Immature natural killer cell (primary cell): ENCODE measurements around the gene IGFBP3. TPM values are rescaled to one million over a fixed set of nuclear protein-coding genes. Genes with fewer than 3 reads are reported as not detected.
"Not testable (repeated sequence)": the region's sequence is repeated elsewhere in the genome, so short reads cannot be mapped to it uniquely, and the experiment has no call there.

Experiments
- DNase-seq, 3 donors: peaks; one replicate each; pipeline ENCODE4 v3.0.0; 2022; ENCODE audit warnings: mixed read lengths in 1 of 3
- H3K27ac Mint-ChIP-seq, 6 donors: one replicate each; pipeline ENCODE4 v1.8.0; 2020; ENCODE audit warnings: mixed read lengths in 6 of 6, mild to moderate bottlenecking in 5 of 6, inconsistent platforms in 4 of 6, moderate library complexity in 3 of 6
- H3K27me3 Mint-ChIP-seq, 3 donors: one replicate each; pipeline ENCODE4 v1.8.0; 2020 to 2021; ENCODE audit warnings: low read depth in 3 of 3, mild to moderate bottlenecking in 3 of 3, mixed read lengths in 3 of 3, moderate library complexity in 3 of 3, inconsistent platforms in 1 of 3
- H3K36me3 Mint-ChIP-seq, 3 donors: one replicate each; pipeline ENCODE4 v1.8.0; 2020; ENCODE audit warnings: mixed read lengths in 3 of 3, inconsistent platforms in 2 of 3, mild to moderate bottlenecking in 2 of 3
- H3K4me1 Mint-ChIP-seq, 2 donors: one replicate each; pipeline ENCODE4 v1.8.0; 2020; ENCODE audit warnings: inconsistent platforms in 2 of 2, mild to moderate bottlenecking in 2 of 2, mixed read lengths in 2 of 2, moderate library complexity in 1 of 2
- H3K4me3 Mint-ChIP-seq, 5 donors: one replicate each; pipeline ENCODE4 v1.8.0; 2020; ENCODE audit warnings: mild to moderate bottlenecking in 5 of 5, mixed read lengths in 5 of 5, inconsistent platforms in 3 of 5, moderate library complexity in 3 of 5
- H3K9me3 Mint-ChIP-seq, 6 donors: one replicate each; pipeline ENCODE4 v1.8.0; 2020; ENCODE audit warnings: mild to moderate bottlenecking in 6 of 6, mixed read lengths in 6 of 6, inconsistent platforms in 4 of 6, moderate library complexity in 3 of 6
- polyA plus RNA-seq, 3 donors: library from polyadenylated mRNA; unstranded; fragments of 300-500 nt; fragmentation: Illumina TruSeq; gene quantifications; one replicate each; pipeline ENCODE4 v1.2.3, GENCODE V29; 2021

The IGFBP3 gene
- polyA plus RNA-seq: 1 to 10 TPM in 1 of 3 donors, under 1 TPM in 1, not detected in 1; 0.53 to 3.1 TPM

GRCh38 chr7:45920502-45921380, at the start of gene IGFBP3:
IGFBP3 (minus strand) TSS chr7:45921272; CDS start chr7:45921140, 132 bp downstream.
- Mint-ChIP-seq H3K9me3 (peaks cover 0 to 2% (median 0%) of the 10 kb centered on the region in 6 donors), H3K36me3 (peaks cover 0 to 2% (median 0%) of the 10 kb centered on the region in 3 donors), H3K4me3 (peak within 1 kb of the TSS; percentile 5 to 77 (median 69)), H3K27ac (peak within 1 kb of the TSS in 3 of 6 donors; percentile 40 to 82 (median 76)), H3K4me1 (peaks cover 15 to 29% of the 10 kb centered on the region in 2 donors), H3K27me3 (peaks cover 3 to 18% (median 12%) of the 10 kb centered on the region in 3 donors)
- peak in 1 of 3 donors; percentile 52 for DNase-seq

GRCh38 chr7:45970454-45970853, 49.4 kb upstream of the IGFBP3 start:
- Mint-ChIP-seq H3K4me3 (no peak overlapping the region), H3K9me3 (peaks cover 0 to 2% (median 0%) of the 10 kb centered on the region in 6 donors), H3K4me1 (peaks cover 5 to 15% of the 10 kb centered on the region in 2 donors), H3K27me3 (peaks cover 0 to 7% (median 2%) of the 10 kb centered on the region in 3 donors), H3K36me3 (peaks cover 0 to 4% (median 0%) of the 10 kb centered on the region in 3 donors), H3K27ac (no peak overlapping the region)
- DNase-seq: no peak

- H3K27ac Mint-ChIP-seq: peak overlapping the region in 1 of 6 donors; percentile 64
Measured at GRCh38 chr7:45969940-45970339, 48.9 kb upstream of the IGFBP3 start.

GRCh38 chr7:45968856-45969541, 47.9 kb upstream of the IGFBP3 start:
- Mint-ChIP-seq H3K36me3 (peaks cover 0 to 4% (median 0%) of the 10 kb centered on the region in 3 donors), H3K4me3 (no peak overlapping the region), H3K27me3 (peaks cover 0 to 7% (median 2%) of the 10 kb centered on the region in 3 donors), H3K9me3 (peaks cover 0 to 2% (median 0%) of the 10 kb centered on the region in 6 donors), H3K27ac (peak overlapping the region in 1 of 6 donors; percentile 1), H3K4me1 (peaks cover 5 to 15% of the 10 kb centered on the region in 2 donors)
- no peak for DNase-seq

More at GRCh38 chr7:45969940-45970339, 48.9 kb upstream of the IGFBP3 start:
- Mint-ChIP-seq H3K27me3 (peaks cover 0 to 7% (median 2%) of the 10 kb centered on the region in 3 donors), H3K9me3 (peaks cover 0 to 2% (median 0%) of the 10 kb centered on the region in 6 donors), H3K4me1 (peaks cover 5 to 15% of the 10 kb centered on the region in 2 donors), H3K4me3 (no peak overlapping the region), H3K36me3 (peaks cover 0 to 4% (median 0%) of the 10 kb centered on the region in 3 donors)
- no peak for DNase-seq

- Mint-ChIP-seq H3K4me1 (peaks cover 5 to 15% of the 10 kb centered on the region in 2 donors), H3K27ac (no peak overlapping the region), H3K4me3 (no peak overlapping the region), H3K27me3 (peaks cover 0 to 7% (median 2%) of the 10 kb centered on the region in 3 donors), H3K9me3 (peaks cover 0 to 2% (median 0%) of the 10 kb centered on the region in 6 donors), H3K36me3 (peaks cover 0 to 4% (median 0%) of the 10 kb centered on the region in 3 donors)
- no peak for DNase-seq
Measured at GRCh38 chr7:45968312-45968711, 47.2 kb upstream of the IGFBP3 start.

GRCh38 chr7:45967591-45968157, 46.6 kb upstream of the IGFBP3 start:
- H3K36me3 Mint-ChIP-seq: peaks cover 0 to 4% (median 0%) of the 10 kb centered on the region in 3 donors
- no peak overlapping the region for H3K27ac Mint-ChIP-seq
- H3K9me3 Mint-ChIP-seq: peaks cover 0 to 2% (median 0%) of the 10 kb centered on the region in 6 donors
- peaks cover under 1 to 7% (median 3%) of the 10 kb centered on the region in 3 donors for H3K27me3 Mint-ChIP-seq
- DNase-seq: no peak
- peaks cover 2 to 11% of the 10 kb centered on the region in 2 donors for H3K4me1 Mint-ChIP-seq
- H3K4me3 Mint-ChIP-seq: no peak overlapping the region

- Mint-ChIP-seq H3K4me3 (no peak overlapping the region), H3K36me3 (no peaks in the 10 kb centered on the region), H3K27me3 (peaks cover 0 to 3% (median 3%) of the 10 kb centered on the region in 3 donors), H3K27ac (no peak overlapping the region), H3K9me3 (no peaks in the 10 kb centered on the region), H3K4me1 (no peaks in the 10 kb centered on the region)
- no peak for DNase-seq
Measured at GRCh38 chr7:45962861-45963260, 41.8 kb upstream of the IGFBP3 start.

GRCh38 chr7:45957721-45958120, 36.6 kb upstream of the IGFBP3 start:
- Mint-ChIP-seq H3K27me3 (no peaks in the 10 kb centered on the region), H3K4me1 (no peaks in the 10 kb centered on the region), H3K27ac (no peak overlapping the region), H3K9me3 (no peaks in the 10 kb centered on the region), H3K36me3 (no peaks in the 10 kb centered on the region), H3K4me3 (no peak overlapping the region)
- no peak for DNase-seq

GRCh38 chr7:45955286-45955685, 34.2 kb upstream of the IGFBP3 start:
- no peaks in the 10 kb centered on the region for H3K4me1 Mint-ChIP-seq
- H3K36me3 Mint-ChIP-seq: peaks cover 0 to 2% (median 0%) of the 10 kb centered on the region in 3 donors
- peaks cover 0 to 3% (median 0%) of the 10 kb centered on the region in 6 donors for H3K9me3 Mint-ChIP-seq
- no peak overlapping the region for H3K4me3 Mint-ChIP-seq
- no peak for DNase-seq
- no peak overlapping the region for H3K27ac Mint-ChIP-seq
- H3K27me3 Mint-ChIP-seq: peaks cover 0 to 1% (median 0%) of the 10 kb centered on the region in 3 donors

GRCh38 chr7:45953055-45953454, 32.0 kb upstream of the IGFBP3 start:
- not testable (repeated sequence) for H3K4me3 Mint-ChIP-seq, H3K4me1 Mint-ChIP-seq, H3K27me3 Mint-ChIP-seq, H3K36me3 Mint-ChIP-seq, DNase-seq, H3K27ac Mint-ChIP-seq, H3K9me3 Mint-ChIP-seq

GRCh38 chr7:45944058-45944457, 23.0 kb upstream of the IGFBP3 start:
- H3K36me3 Mint-ChIP-seq: no peaks in the 10 kb centered on the region
- H3K9me3 Mint-ChIP-seq: peaks cover 0 to 10% (median 2%) of the 10 kb centered on the region in 6 donors
- DNase-seq: no peak
- peaks cover 26 to 35% of the 10 kb centered on the region in 2 donors for H3K4me1 Mint-ChIP-seq
- H3K27me3 Mint-ChIP-seq: peaks cover 4 to 7% (median 4%) of the 10 kb centered on the region in 3 donors
- H3K27ac Mint-ChIP-seq: no peak overlapping the region
- no peak overlapping the region for H3K4me3 Mint-ChIP-seq

GRCh38 chr7:45940939-45941338, 19.9 kb upstream of the IGFBP3 start:
- H3K27ac Mint-ChIP-seq: peak overlapping the region; percentile 82 to 96 (median 88)

GRCh38 chr7:45940237-45940781, 19.2 kb upstream of the IGFBP3 start:
- not testable (repeated sequence) for H3K36me3 Mint-ChIP-seq
- peak; percentile 38 to 64 (median 48) for DNase-seq
- Mint-ChIP-seq H3K27me3 (peaks cover 5 to 10% (median 9%) of the 10 kb centered on the region in 3 donors), H3K27ac (peak overlapping the region; percentile 82 to 96 (median 88)), H3K9me3 (peaks cover 0 to 16% (median 4%) of the 10 kb centered on the region in 6 donors), H3K4me3 (peak overlapping the region; percentile 73 to 94 (median 87)), H3K4me1 (peaks cover 33 to 35% of the 10 kb centered on the region in 2 donors)

More at GRCh38 chr7:45940939-45941338, 19.9 kb upstream of the IGFBP3 start:
- DNase-seq: no peak
- Mint-ChIP-seq H3K9me3 (peaks cover 0 to 16% (median 4%) of the 10 kb centered on the region in 6 donors), H3K4me1 (peaks cover 33 to 38% of the 10 kb centered on the region in 2 donors), H3K36me3 (no peaks in the 10 kb centered on the region), H3K27me3 (peaks cover 5 to 9% (median 9%) of the 10 kb centered on the region in 3 donors), H3K4me3 (peak overlapping the region; percentile 73 to 94 (median 87))
